ENCODE data around the gene COL9A3. TPM values are rescaled to one million over a fixed set of nuclear protein-coding genes. Genes with fewer than 3 reads are reported as not detected.

COL9A3 gene
- total RNA-seq, 4 donors from 2014 or later = 13.4 to 22.9 (median 18.4) TPM

DNA sequence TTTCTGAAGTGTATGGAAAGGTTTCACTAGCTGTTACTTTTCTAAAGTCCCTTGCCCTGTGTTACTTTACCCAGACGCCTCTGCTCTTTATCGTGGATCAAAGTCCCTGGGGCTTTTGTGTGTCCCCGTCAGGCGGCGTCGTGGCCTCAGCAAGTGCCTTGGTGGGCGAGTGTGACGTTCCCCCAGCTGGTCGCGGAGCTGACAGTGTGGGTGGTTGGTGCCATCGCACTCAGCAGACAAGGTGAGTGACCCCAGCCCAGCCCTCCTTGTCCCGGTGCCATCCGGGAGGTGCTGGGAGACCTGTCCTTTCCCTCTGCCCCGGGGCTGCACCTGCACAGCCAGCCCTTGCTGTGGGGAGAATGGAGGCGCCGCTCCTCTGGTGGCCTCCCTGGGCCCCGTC lies 72.1 kb downstream of the COL9A3 start:
- intact Hi-C loops (cut with DNase I) = no loop called here

GRCh38 chr20:62889411-62889810 lies 72.6 kb downstream of the COL9A3 start:
- Histone ChIP-seq H3K27me3 (no peaks in the 10 kb centered on the region), H3K4me3 (no peak overlapping the region), H3K36me3 (peaks cover 62 to 86% (median 80%) of the 10 kb centered on the region in 4 donors), H3K27ac (replicated peaks in 1 of 4) (no peak overlapping the region), H3K9me3 (no peaks in the 10 kb centered on the region), H3K4me1 (peaks cover 3 to 14% (median 14%) of the 10 kb centered on the region in 4 donors)
- intact Hi-C loops (cut with DNase I) = no loop called here
- no peak for TF ChIP-seq EP300 (IDR thresholded peaks at IDR 0.05)
- TF ChIP-seq, protein P1, sequence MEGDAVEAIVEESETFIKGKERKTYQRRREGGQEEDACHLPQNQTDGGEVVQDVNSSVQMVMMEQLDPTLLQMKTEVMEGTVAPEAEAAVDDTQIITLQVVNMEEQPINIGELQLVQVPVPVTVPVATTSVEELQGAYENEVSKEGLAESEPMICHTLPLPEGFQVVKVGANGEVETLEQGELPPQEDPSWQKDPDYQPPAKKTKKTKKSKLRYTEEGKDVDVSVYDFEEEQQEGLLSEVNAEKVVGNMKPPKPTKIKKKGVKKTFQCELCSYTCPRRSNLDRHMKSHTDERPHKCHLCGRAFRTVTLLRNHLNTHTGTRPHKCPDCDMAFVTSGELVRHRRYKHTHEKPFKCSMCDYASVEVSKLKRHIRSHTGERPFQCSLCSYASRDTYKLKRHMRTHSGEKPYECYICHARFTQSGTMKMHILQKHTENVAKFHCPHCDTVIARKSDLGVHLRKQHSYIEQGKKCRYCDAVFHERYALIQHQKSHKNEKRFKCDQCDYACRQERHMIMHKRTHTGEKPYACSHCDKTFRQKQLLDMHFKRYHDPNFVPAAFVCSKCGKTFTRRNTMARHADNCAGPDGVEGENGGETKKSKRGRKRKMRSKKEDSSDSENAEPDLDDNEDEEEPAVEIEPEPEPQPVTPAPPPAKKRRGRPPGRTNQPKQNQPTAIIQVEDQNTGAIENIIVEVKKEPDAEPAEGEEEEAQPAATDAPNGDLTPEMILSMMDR (IDR thresholded peaks at IDR 0.05) = no peak
- TF ChIP-seq POLR2AphosphoS5 (IDR thresholded peaks at IDR 0.05) = no peak
- TF ChIP-seq POLR2A (IDR thresholded peaks at IDR 0.05; ENCODE audit: low read depth) = no peak
- WGBS = 83% methylated on average over 8 of the region's 8 CpGs
- no peak for DNase-seq (ENCODE audit: extremely low spot score)

More for the DNA sequence above, 72.1 kb downstream of the COL9A3 start:
- peaks cover 57 to 81% (median 75%) of the 10 kb centered on the region in 4 donors for H3K36me3 ChIP-seq
- 94% methylated on average over 10 of the region's 17 CpGs for WGBS
- TF ChIP-seq POLR2A (IDR thresholded peaks at IDR 0.05; ENCODE audit: low read depth) (no peak), POLR2AphosphoS5 (IDR thresholded peaks at IDR 0.05) (no peak), EP300 (IDR thresholded peaks at IDR 0.05) (no peak)
- TF ChIP-seq, protein P1 (IDR thresholded peaks at IDR 0.05) = no peak
- H3K27me3 ChIP-seq = no peaks in the 10 kb centered on the region
- no peak for DNase-seq (ENCODE audit: extremely low spot score)
- no peaks in the 10 kb centered on the region for H3K9me3 ChIP-seq
- no peak overlapping the region for H3K27ac ChIP-seq (replicated peaks in 1 of 4)
- no peak overlapping the region for H3K4me3 ChIP-seq
- H3K4me1 ChIP-seq = peaks cover 3 to 14% (median 14%) of the 10 kb centered on the region in 4 donors

DNA sequence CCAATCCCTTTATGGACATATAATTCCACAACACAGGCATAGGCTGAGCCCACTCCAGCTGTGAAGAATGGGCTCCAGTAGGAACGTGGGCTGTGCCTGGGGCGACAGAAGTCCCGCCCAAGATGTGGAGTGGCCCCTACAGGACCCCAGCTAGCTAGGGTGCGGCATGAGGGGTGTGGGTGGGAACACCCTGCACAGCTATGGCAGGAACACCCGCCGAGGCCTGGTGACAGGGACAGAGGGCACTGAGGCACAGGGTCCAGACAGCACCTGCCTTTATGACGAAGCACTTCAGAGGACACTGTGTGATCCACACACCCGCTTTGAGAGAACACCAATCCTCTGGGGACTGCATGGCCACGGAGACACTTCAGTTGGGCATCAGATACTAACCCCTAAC lies 73.0 kb downstream of the COL9A3 start:
- Histone ChIP-seq H3K4me3 (no peak overlapping the region), H3K36me3 (peaks cover 66 to 91% (median 84%) of the 10 kb centered on the region in 4 donors), H3K27ac (replicated peaks in 1 of 4) (no peak overlapping the region), H3K27me3 (no peaks in the 10 kb centered on the region), H3K9me3 (no peaks in the 10 kb centered on the region), H3K4me1 (peaks cover 3 to 14% (median 14%) of the 10 kb centered on the region in 4 donors)
- TF ChIP-seq, protein P1 (IDR thresholded peaks at IDR 0.05) = no peak
- TF ChIP-seq EP300 (IDR thresholded peaks at IDR 0.05) (no peak), POLR2A (IDR thresholded peaks at IDR 0.05; ENCODE audit: low read depth) (no peak)
- DNase-seq (ENCODE audit: extremely low spot score) = no peak
- intact Hi-C loops (cut with DNase I) = no loop called here
- 90% methylated on average over 8 of the region's 9 CpGs for WGBS

DNA sequence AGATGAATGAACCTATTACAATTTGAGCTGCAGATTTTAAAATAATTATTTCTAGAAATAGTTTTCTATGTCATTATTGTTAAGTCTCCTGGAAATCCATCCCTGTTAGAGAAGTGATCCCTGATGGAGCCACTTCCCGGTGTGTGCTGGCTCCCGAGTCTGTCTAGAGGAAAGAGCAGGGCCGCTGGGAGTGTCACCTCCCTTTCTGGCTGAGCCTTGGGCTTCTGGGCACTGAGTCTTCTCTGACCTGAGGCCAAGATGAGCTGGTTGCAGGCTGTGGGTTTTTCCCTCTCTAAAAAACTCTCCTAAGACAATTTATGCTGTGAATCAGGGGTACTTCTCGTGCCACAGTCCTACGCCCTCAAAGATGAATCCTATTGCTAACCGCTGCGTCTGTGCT lies 73.6 kb downstream of the COL9A3 start:
- 88% methylated on average over 7 of the region's 7 CpGs for WGBS
- DNase-seq (ENCODE audit: extremely low spot score) = no peak
- no peak overlapping the region for H3K4me3 ChIP-seq
- H3K27me3 ChIP-seq = no peaks in the 10 kb centered on the region
- H3K4me1 ChIP-seq = peaks cover 3 to 14% (median 14%) of the 10 kb centered on the region in 4 donors
- TF ChIP-seq EP300 (IDR thresholded peaks at IDR 0.05) (no peak), POLR2AphosphoS5 (IDR thresholded peaks at IDR 0.05) (no peak), POLR2A (IDR thresholded peaks at IDR 0.05; ENCODE audit: low read depth) (no peak)
- TF ChIP-seq, protein P1 (IDR thresholded peaks at IDR 0.05) = no peak
- peaks cover 69 to 96% (median 90%) of the 10 kb centered on the region in 4 donors for H3K36me3 ChIP-seq
- no peaks in the 10 kb centered on the region for H3K9me3 ChIP-seq
- H3K27ac ChIP-seq (replicated peaks in 1 of 4) = no peak overlapping the region
- intact Hi-C loops (cut with DNase I) = no loop called here

Small RNA genes lying within 50 kb of the gene (small RNA-seq; reads per million reads assigned to genes)
- gene DPH3P1 = 0 reads per million in 3 donors

Other genes starting within 250 kb of the COL9A3 start
- gene SLCO4A1, start 174.5 kb upstream of the COL9A3 start, total RNA-seq = 10 to 100 TPM in 3 of 4 donors, 1 to 10 TPM in 1; 10.0 to 42.4 (median 30.1) TPM
- gene NTSR1, start 108.2 kb upstream of the COL9A3 start, total RNA-seq = 1 to 10 TPM in 1 of 4 donors, under 1 TPM in 3; 0.42 to 1.6 (median 0.80) TPM
- 10 to 100 TPM in 2 of 4 donors, 1 to 10 TPM in 2; 7.6 to 16.7 (median 10.3) TPM for gene MRGBP, start 20.6 kb upstream of the COL9A3 start, total RNA-seq
- gene OGFR, start 12.2 kb upstream of the COL9A3 start, total RNA-seq = 10 to 100 TPM; 46.1 to 84.5 (median 62.7) TPM
- gene TCFL5, start 44.8 kb downstream of the COL9A3 start, total RNA-seq = 10 to 100 TPM; 12.3 to 29.7 (median 18.8) TPM
- 10 to 100 TPM; 48.9 to 61.6 (median 55.7) TPM for gene DIDO1, start 109.5 kb downstream of the COL9A3 start, total RNA-seq
- gene GID8, start 121.1 kb downstream of the COL9A3 start, total RNA-seq = 10 to 100 TPM; 22.4 to 30.1 (median 25.6) TPM
- 1 to 10 TPM; 2.2 to 5.2 (median 2.7) TPM for gene SLC17A9, start 135.7 kb downstream of the COL9A3 start, total RNA-seq
- not detected for gene BHLHE23, start 189.9 kb downstream of the COL9A3 start, total RNA-seq

Measured in esophagus muscularis mucosa (tissue), 4 donors.